HCT116 (cell line): ENCODE data around the gene RGSL1. TPM values are rescaled to one million over a fixed set of nuclear protein-coding genes. Genes with fewer than 3 reads are reported as not detected.

Experiments
- ATAC-seq: fragments of 200-7000 bp; cut with Tn5 transposase; 2 replicates; pipeline ENCODE4 v1.9.1; 2020; ENCODE audit warnings: mild to moderate bottlenecking, moderate library complexity
- BruUV-seq: library from RNA; stranded (reverse); fragments of 400-500 nt; replicated peaks from 2 replicates; lab custom pipeline; 2021; lab: Mats Ljungman, UMichigan
- CTCF ChIA-PET: fragments of 300-600 bp; sonication (Branson Sonifier 250); formaldehyde crosslinking; loops from one replicate; lab custom pipeline; 2021; ENCODE audit warnings: antibody characterized with exemption; lab: Charles Lee
- POLR2A ChIA-PET: fragments of 300-600, 350-600 bp; sonication (Branson Sonifier 250); formaldehyde crosslinking; loops from one replicate; lab custom pipeline; 2021; ENCODE audit warnings: antibody characterized with exemption; lab: Charles Lee
- RAD21 ChIA-PET, 2 experiments: fragments of 300-600 bp; sonication (Branson Sonifier 250); formaldehyde crosslinking; loops; one replicate each; lab custom pipeline; 2023; ENCODE audit warnings: low total read pairs in 2 of 2; ENCODE audit not compliant: uncharacterized antibody in 2 of 2, unreplicated experiment in 2 of 2, low non-redundant PET in 1 of 2; lab: Charles Lee
- DNase-seq: peaks from one replicate; pipeline ENCODE4 v3.0.0-alpha.2; 2010; ENCODE audit warnings: low read depth, low spot score
- H2AFZ ChIP-seq: fragments of 200-600 bp; shearing (Covaris generic), sonication (generic); 2 replicates; pipeline ENCODE4 v1.6.1; 2017; ENCODE audit warnings: low read depth, mixed run types, mixed read lengths, antibody characterized with exemption, low read length; ENCODE audit not compliant: poor library complexity, severe bottlenecking
- H3K27ac ChIP-seq: 2 replicates; pipeline ENCODE4 v1.5.1; 2012; ENCODE audit warnings: low read depth, low read length
- H3K27me3 ChIP-seq: fragments of 200-600 bp; sonication (generic); 2 replicates; pipeline ENCODE4 v1.6.1; 2016; ENCODE audit warnings: mixed run types, low read length, mixed read lengths; ENCODE audit not compliant: insufficient read depth
- H3K36me3 ChIP-seq, 2 experiments: fragments of 200-500 bp in 1 of 2; fragments of 200-600 bp in 1 of 2; sonication (Bioruptor generic) in 1 of 2; sonication (generic) in 1 of 2; 2 replicates each; pipeline versions ENCODE4 v1.5.1 to v1.6.1; 2014 to 2016; ENCODE audit warnings: low read length in 2 of 2, inconsistent platforms in 1 of 2, mixed read lengths in 1 of 2, mixed run types in 1 of 2; ENCODE audit not compliant: insufficient read depth in 2 of 2, control insufficient read depth in 1 of 2
- H3K4me1 ChIP-seq, 2 experiments: fragments of 200-600 bp in 1 of 2; sonication (generic) in 1 of 2; 2 replicates each; pipeline versions ENCODE4 v1.5.1 to v1.6.1; 2012 to 2017; ENCODE audit warnings: low read length in 2 of 2, inconsistent platforms in 1 of 2, mild to moderate bottlenecking in 1 of 2, mixed read lengths in 1 of 2, mixed run types in 1 of 2, moderate library complexity in 1 of 2; ENCODE audit not compliant: insufficient read depth in 2 of 2, control insufficient read depth in 1 of 2
- H3K4me2 ChIP-seq: fragments of 200-600 bp; sonication (generic); 2 replicates; pipeline ENCODE4 v1.6.1; 2017; ENCODE audit warnings: mixed run types, low read length, mixed read lengths
- H3K4me3 ChIP-seq, 2 experiments: fragments of 200-600 bp in 1 of 2; sonication (generic) in 1 of 2; replicated peaks in 1 of 2; 2 replicates each; pipeline ENCODE4 v1.5.1; 2011 to 2016; ENCODE audit warnings: low read length in 2 of 2, control low read depth in 1 of 2, low read depth in 1 of 2, mild to moderate bottlenecking in 1 of 2, mixed read lengths in 1 of 2, mixed run types in 1 of 2
- H3K79me2 ChIP-seq: fragments of 200-600 bp; sonication (generic); 2 replicates; pipeline ENCODE4 v1.6.1; 2017; ENCODE audit warnings: mild to moderate bottlenecking, mixed run types, low read length, moderate library complexity, mixed read lengths; ENCODE audit not compliant: insufficient read depth
- H3K9ac ChIP-seq: fragments of 200-600 bp; sonication (generic); 2 replicates; pipeline ENCODE4 v1.6.1; 2016; ENCODE audit warnings: low read length, mixed read lengths
- H3K9me2 ChIP-seq: fragments of 200-600 bp; sonication (generic), shearing (Covaris generic); 2 replicates; pipeline ENCODE4 v1.6.1; 2017; ENCODE audit warnings: mixed run types, mild to moderate bottlenecking, moderate library complexity; ENCODE audit not compliant: insufficient read depth
- H3K9me3 ChIP-seq, 2 experiments: fragments of 200-500 bp in 1 of 2; fragments of 200-600 bp in 1 of 2; sonication (Bioruptor generic) in 1 of 2; sonication (generic) in 1 of 2; 2 replicates each; pipeline ENCODE4 v1.6.1; 2014 to 2017; ENCODE audit warnings: low read length in 2 of 2, mixed read lengths in 2 of 2, inconsistent platforms in 1 of 2, low read depth in 1 of 2, mild to moderate bottlenecking in 1 of 2, mixed run types in 1 of 2, moderate library complexity in 1 of 2; ENCODE audit not compliant: control insufficient read depth in 1 of 2, insufficient read depth in 1 of 2
- H4K20me1 ChIP-seq: fragments of 200-600 bp; sonication (generic), shearing (Covaris generic); 2 replicates; pipeline ENCODE4 v1.6.1; 2017; ENCODE audit warnings: mixed run types, mild to moderate bottlenecking, moderate library complexity; ENCODE audit not compliant: insufficient read depth
- CEBPB ChIP-seq: IDR thresholded peaks from 2 replicates; pipeline ENCODE4 v1.6.1; 2012; ENCODE audit warnings: low read depth
- CTCF ChIP-seq, 3 experiments: fragments of 200-600 bp in 1 of 3; sonication (generic) in 1 of 3; IDR thresholded peaks in 2 of 3; conservative IDR thresholded peaks in 1 of 3; 2 replicates each; pipeline ENCODE4 v1.5.1; 2012 to 2017; ENCODE audit warnings: low read depth in 2 of 3, low read length in 2 of 3, antibody characterized with exemption in 1 of 3, borderline replicate concordance in 1 of 3, control low read depth in 1 of 3, mild to moderate bottlenecking in 1 of 3, mixed read lengths in 1 of 3, mixed run types in 1 of 3, moderate library complexity in 1 of 3; ENCODE audit not compliant: insufficient read depth in 1 of 3
- EGR1 ChIP-seq: IDR thresholded peaks from 2 replicates; pipeline ENCODE4 v1.6.1; 2012; ENCODE audit warnings: low read depth
- ELF1 ChIP-seq: IDR thresholded peaks from 2 replicates; pipeline ENCODE4 v1.6.1; 2012; ENCODE audit warnings: low read depth, borderline replicate concordance
- EZH2phosphoT487 ChIP-seq: fragments of 200-600 bp; IDR thresholded peaks from 2 replicates; pipeline ENCODE4 v1.6.1; 2018; ENCODE audit warnings: antibody characterized with exemption, borderline replicate concordance
- FOSL1 ChIP-seq: IDR thresholded peaks from 2 replicates; pipeline ENCODE4 v1.6.1; 2012; ENCODE audit warnings: low read depth
- MAX ChIP-seq: IDR thresholded peaks from 2 replicates; pipeline ENCODE4 v1.6.1; 2012
- POLR2A ChIP-seq: IDR thresholded peaks from 2 replicates; pipeline ENCODE4 v1.7.0; 2011; ENCODE audit warnings: borderline replicate concordance; ENCODE audit not compliant: insufficient read depth, insufficient read length; ENCODE audit errors: extremely low read depth
- REST ChIP-seq: IDR thresholded peaks from 2 replicates; pipeline ENCODE4 v1.6.1; 2012; ENCODE audit warnings: low read depth
- TCF7L2 ChIP-seq: IDR thresholded peaks from 2 replicates; pipeline ENCODE4 v1.7.0; 2011; ENCODE audit warnings: borderline replicate concordance, inconsistent platforms; ENCODE audit not compliant: insufficient read depth, insufficient read length; ENCODE audit errors: extremely low read depth
- YY1 ChIP-seq: IDR thresholded peaks from 2 replicates; pipeline ENCODE4 v1.6.1; 2011; ENCODE audit warnings: low read length, low read depth, moderate library complexity, mild to moderate bottlenecking; ENCODE audit not compliant: insufficient replicate concordance; ENCODE audit errors: extremely low read depth
- ZFX ChIP-seq: fragments of 450-650 bp; IDR thresholded peaks from 2 replicates; pipeline ENCODE4 v1.6.1; 2017
- ZNF274 ChIP-seq: fragments of 200-500 bp; sonication (Bioruptor generic); IDR thresholded peaks from 2 replicates; pipeline ENCODE4 v1.6.1; 2014; ENCODE audit warnings: mild to moderate bottlenecking, low read depth, low read length, inconsistent platforms
- intact Hi-C: fragments of 100-400 bp; cut with micrococcal nuclease; formaldehyde crosslinking; loops from 2 replicates; pipeline ENCODE4 v1.10.0; 2022
- total RNA-seq: library from RNA; stranded (reverse); gene quantifications from one replicate; pipeline ENCODE4 v1.2.1, GENCODE V29; 2021; ENCODE audit not compliant: unreplicated experiment
- TF ChIP-seq, protein P1 (sequence below): IDR thresholded peaks from 2 replicates; pipeline ENCODE4 v1.6.1; 2012
- TF ChIP-seq, protein P2 (sequence below): IDR thresholded peaks from 2 replicates; pipeline ENCODE4 v1.6.1; 2011; ENCODE audit warnings: mild to moderate bottlenecking, low read length, moderate library complexity; ENCODE audit not compliant: insufficient replicate concordance; ENCODE audit errors: extremely low read depth

RGSL1 gene
- total RNA-seq, 1 experiment from 2014 or later: not detected

- intact Hi-C loops: loop anchor here (2.0 to 5.0 kb wide), 3 partner anchors 147 to 363 kb away; no protein-coding TSS in a partner anchor
- DNase-seq (no peak), ATAC-seq (no peak)
- no peaks in the 10 kb centered on the region for H3K9me2 ChIP-seq
- no peaks in the 10 kb centered on the region for H3K4me1 ChIP-seq
- H3K9me3 ChIP-seq: no peaks in the 10 kb centered on the region
- H2AFZ ChIP-seq: no peak overlapping the region
- ChIA-PET POLR2A (no interaction called here), RAD21 (no interaction called here), CTCF (interaction anchor here (1.3 kb wide), 1 partner anchor 339 kb away, joined by 3 read pairs; no protein-coding TSS in a partner anchor)
- no peak overlapping the region for H3K4me2 ChIP-seq
- no TSS peak for BruUV-seq
- no peaks in the 10 kb centered on the region for H3K79me2 ChIP-seq
- H3K9ac ChIP-seq: no peak overlapping the region
- no peak overlapping the region for H3K27ac ChIP-seq
- H4K20me1 ChIP-seq: no peaks in the 10 kb centered on the region
- TF ChIP-seq, protein P1, sequence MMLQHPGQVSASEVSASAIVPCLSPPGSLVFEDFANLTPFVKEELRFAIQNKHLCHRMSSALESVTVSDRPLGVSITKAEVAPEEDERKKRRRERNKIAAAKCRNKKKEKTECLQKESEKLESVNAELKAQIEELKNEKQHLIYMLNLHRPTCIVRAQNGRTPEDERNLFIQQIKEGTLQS: no peak
- TF ChIP-seq, protein P2, sequence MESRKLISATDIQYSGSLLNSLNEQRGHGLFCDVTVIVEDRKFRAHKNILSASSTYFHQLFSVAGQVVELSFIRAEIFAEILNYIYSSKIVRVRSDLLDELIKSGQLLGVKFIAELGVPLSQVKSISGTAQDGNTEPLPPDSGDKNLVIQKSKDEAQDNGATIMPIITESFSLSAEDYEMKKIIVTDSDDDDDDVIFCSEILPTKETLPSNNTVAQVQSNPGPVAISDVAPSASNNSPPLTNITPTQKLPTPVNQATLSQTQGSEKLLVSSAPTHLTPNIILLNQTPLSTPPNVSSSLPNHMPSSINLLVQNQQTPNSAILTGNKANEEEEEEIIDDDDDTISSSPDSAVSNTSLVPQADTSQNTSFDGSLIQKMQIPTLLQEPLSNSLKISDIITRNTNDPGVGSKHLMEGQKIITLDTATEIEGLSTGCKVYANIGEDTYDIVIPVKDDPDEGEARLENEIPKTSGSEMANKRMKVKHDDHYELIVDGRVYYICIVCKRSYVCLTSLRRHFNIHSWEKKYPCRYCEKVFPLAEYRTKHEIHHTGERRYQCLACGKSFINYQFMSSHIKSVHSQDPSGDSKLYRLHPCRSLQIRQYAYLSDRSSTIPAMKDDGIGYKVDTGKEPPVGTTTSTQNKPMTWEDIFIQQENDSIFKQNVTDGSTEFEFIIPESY: no peak
- TF ChIP-seq EGR1 (no peak), YY1 (no peak), FOSL1 (no peak), REST (no peak), POLR2A (no peak), ZFX (no peak), CTCF (IDR thresholded peaks at IDR 0.05 in 2 of 3, conservative IDR thresholded peaks at IDR 0.05 in 1 of 3; ENCODE audit: borderline replicate concordance in 1 of 3, insufficient read depth in 1 of 3, low read depth in 2 of 3, low read length in 2 of 3) (no peak), CEBPB (no peak), ZNF274 (no peak), TCF7L2 (no peak), EZH2phosphoT487 (no peak), MAX (no peak), ELF1 (no peak)
- H3K4me3 ChIP-seq: no peak overlapping the region
- no peaks in the 10 kb centered on the region for H3K36me3 ChIP-seq
- H3K27me3 ChIP-seq: no peaks in the 10 kb centered on the region
Observed at GRCh38 chr1:182447660-182448059, 2.3 kb upstream of the RGSL1 start.
